Activated CD8-positive, alpha-beta memory T cell treated with anti-CD3 and anti-CD28 coated beads, Interleukin-2, amount 50 U/mL, for 1 hour (primary cell): ENCODE data around the gene CEP350.

Experiments
- DNase-seq: peaks from one replicate; pipeline ENCODE4 v3.0.0-alpha.2; 2020; ENCODE audit errors: extremely low read depth

CEP350 gene

GRCh38 chr1:180062452-180062971, 107.9 kb downstream of the CEP350 start:
- DNase-seq: no peak

GRCh38 chr1:180065408-180065807, 110.8 kb downstream of the CEP350 start:
- no peak for DNase-seq

- DNase-seq: no peak
These were observed 111.5 kb downstream of the CEP350 start for GRCh38 chr1:180066150-180066549.

- DNase-seq: no peak
These were observed 115.7 kb downstream of the CEP350 start for GRCh38 chr1:180070286-180070685.

- no peak for DNase-seq
These were observed 117.1 kb downstream of the CEP350 start for GRCh38 chr1:180071759-180072158.

- no peak for DNase-seq
These were observed 125.8 kb downstream of the CEP350 start for GRCh38 chr1:180080439-180080838.

- no peak for DNase-seq
These were observed 126.9 kb downstream of the CEP350 start for GRCh38 chr1:180081474-180081873.

- DNase-seq: no peak
These were observed 128.6 kb downstream of the CEP350 start for GRCh38 chr1:180083164-180083563.

- DNase-seq: no peak
These were observed 130.3 kb downstream of the CEP350 start for GRCh38 chr1:180084867-180085266.

GRCh38 chr1:180085331-180085730, 130.7 kb downstream of the CEP350 start:
- DNase-seq: no peak

GRCh38 chr1:180092931-180093650, 138.5 kb downstream of the CEP350 start:
- no peak for DNase-seq

- no peak for DNase-seq
These were observed 140.2 kb downstream of the CEP350 start for GRCh38 chr1:180094705-180095295.

GRCh38 chr1:180096584-180097325, 142.1 kb downstream of the CEP350 start:
- no peak for DNase-seq

- no peak for DNase-seq
These were observed 142.7 kb downstream of the CEP350 start for GRCh38 chr1:180097326-180097605.

- DNase-seq: no peak
These were observed 146.8 kb downstream of the CEP350 start for GRCh38 chr1:180101411-180101810.

GRCh38 chr1:180103819-180104218, 149.2 kb downstream of the CEP350 start:
- no peak for DNase-seq

- no peak for DNase-seq
These were observed 157.5 kb downstream of the CEP350 start for GRCh38 chr1:180112091-180112490.

GRCh38 chr1:180112984-180113647, 158.5 kb downstream of the CEP350 start:
- no peak for DNase-seq

GRCh38 chr1:180114396-180114945, 159.9 kb downstream of the CEP350 start:
- DNase-seq: no peak

GRCh38 chr1:180116964-180117763, 162.6 kb downstream of the CEP350 start:
- DNase-seq: no peak

GRCh38 chr1:180117764-180118116, 163.1 kb downstream of the CEP350 start:
- no peak for DNase-seq
